HL-60/S4 (cell line): ENCODE measurements around the gene ETV1.

Source experiments
- in situ Hi-C: fragments of 300-500 bp; cut with MboI; formaldehyde crosslinking; loops from 2 replicates; pipeline ENCODE4 v1.14.3; 2022; ENCODE audit warnings: low sequenced_read_pairs

The ETV1 gene

GRCh38 chr7:13882051-13882450 is 107.4 kb downstream of the ETV1 start:
- in situ Hi-C loops: no loop called here

DNA sequence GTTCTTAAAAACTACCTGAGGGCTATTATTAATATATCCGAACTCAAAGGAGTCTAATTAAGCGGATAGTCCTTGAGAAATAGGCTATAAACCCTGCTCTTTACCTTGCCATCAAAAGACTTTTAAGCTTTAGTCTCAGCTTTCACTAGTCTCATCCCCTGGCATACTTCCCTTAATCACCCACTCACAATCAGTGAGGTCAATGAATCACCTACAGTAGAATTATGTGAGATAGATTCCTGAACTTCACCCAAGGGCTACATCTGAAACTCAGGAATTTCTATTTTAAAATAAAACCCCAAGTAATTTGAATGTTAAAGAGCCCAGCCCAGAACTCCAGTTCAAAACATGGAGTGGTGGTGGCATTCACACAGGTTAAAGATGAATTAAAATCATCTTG is 108.7 kb downstream of the ETV1 start:
- in situ Hi-C loops: no loop called here

GRCh38 chr7:13879994-13880686 is 109.3 kb downstream of the ETV1 start:
- in situ Hi-C loops: no loop called here

GRCh38 chr7:13879143-13879542 is 110.3 kb downstream of the ETV1 start:
- in situ Hi-C loops: no loop called here

DNA sequence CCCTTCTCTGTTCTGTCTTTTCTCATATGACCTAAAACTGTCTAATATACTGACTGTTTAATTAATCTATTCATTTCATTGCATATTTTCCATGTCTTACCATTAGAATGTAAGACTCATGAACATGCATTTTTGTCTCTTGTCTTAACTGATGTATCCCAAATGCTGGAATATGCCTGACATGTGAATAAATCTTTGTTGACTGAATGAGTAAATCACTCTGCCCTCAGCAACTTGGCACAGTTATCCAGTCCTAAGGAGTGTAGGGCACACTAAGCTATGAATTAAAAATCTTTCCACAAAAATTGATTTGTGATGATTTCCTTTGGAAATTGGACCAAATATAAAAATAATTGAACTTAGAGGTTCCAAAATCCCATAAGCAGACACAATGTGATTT is 111.3 kb downstream of the ETV1 start:
- in situ Hi-C loops: no loop called here

GRCh38 chr7:13875496-13876074 is 113.9 kb downstream of the ETV1 start:
- in situ Hi-C loops: no loop called here

DNA sequence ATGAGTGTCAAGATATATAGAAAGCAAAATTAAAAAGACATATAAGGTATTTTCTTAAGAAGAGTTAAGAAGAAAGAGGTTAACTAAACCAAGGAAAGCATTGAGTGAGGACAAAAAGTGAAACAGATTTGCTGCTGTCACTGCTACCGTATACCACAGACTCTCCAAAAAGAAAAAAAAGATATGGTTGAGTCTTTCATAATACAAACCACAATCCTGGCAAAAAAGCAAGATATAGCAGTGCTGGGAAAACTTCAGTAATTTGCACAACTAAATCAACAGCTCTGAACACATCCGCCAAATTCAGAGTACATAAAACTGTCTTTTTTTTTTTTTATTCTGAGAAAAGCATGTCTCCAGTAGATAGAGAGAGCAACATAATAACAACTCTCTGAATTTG is 114.7 kb downstream of the ETV1 start:
- in situ Hi-C loops: no loop called here

DNA sequence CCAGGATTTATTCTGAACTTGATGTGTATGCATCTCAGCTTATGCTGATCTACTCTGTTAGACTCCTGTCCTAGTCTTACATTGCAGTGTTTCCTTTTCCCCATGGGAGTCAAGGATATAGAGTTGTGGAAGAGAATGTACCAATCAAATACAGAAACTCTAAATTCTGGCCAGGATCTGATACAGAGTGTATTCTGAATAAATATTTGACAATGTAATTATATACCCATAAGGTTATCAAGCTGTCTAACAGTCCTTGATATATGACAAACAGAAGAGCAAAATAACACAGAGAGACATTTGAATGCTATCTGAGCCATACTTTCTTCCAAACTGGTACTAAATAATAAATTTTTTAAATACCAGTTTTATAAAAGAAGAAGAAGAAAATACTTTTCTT is 116.8 kb downstream of the ETV1 start:
- in situ Hi-C loops: no loop called here

GRCh38 chr7:13871008-13871407 is 118.5 kb downstream of the ETV1 start:
- in situ Hi-C loops: no loop called here

GRCh38 chr7:13860734-13861133 is 128.7 kb downstream of the ETV1 start:
- in situ Hi-C loops: no loop called here

GRCh38 chr7:13856012-13856411 is 133.5 kb downstream of the ETV1 start:
- in situ Hi-C loops: no loop called here

DNA sequence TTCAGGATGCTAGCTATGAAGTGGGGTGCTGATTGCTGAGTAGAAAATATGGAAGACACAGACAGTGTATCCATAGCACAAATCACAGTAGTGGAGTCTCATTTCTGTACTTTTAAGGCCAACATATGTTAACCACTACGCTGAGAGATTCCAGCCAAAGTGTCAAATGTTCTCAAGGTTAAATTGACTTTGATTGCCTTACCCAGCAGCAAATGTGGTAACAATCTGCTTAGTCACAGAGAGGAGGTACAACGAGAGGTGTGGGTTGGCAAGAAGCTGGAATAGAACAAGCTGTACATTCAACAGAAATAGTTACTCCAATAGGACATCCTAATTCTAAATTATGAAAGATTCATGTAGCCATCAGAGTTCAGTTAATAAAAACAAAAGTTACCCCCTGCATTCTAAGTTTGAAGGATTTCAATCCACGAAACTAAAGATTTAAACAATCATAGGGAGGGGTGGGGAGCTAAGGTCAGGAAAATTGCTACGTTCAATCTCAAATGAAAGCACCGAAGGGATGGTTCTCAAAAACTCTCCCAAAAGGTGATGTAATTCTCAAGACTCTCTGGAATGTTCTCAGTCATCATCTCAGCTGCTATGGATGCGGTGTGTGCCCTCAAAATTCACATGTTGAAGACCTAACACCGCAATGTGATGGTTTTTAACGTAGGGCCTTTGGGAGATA is 137.0 kb downstream of the ETV1 start:
- in situ Hi-C loops: no loop called here

DNA sequence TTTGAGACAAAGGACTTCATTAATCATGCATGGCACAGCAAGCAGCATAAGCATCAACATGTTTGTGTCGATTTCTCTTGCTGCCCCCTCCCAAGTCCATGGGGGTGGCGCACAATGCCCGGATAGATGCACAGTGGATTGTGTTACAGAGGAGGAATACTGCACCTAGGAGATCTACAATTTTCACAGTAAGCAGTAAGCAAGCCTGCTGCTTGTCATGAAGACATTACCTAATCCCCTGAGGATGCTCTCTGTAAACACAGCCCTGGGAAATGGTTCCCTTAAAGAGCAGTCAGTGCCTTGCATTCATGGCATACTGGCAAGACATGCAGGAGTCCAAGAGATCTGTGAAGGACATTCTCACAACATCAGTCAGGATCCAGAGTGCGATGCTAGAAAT is 137.7 kb downstream of the ETV1 start:
- in situ Hi-C loops: no loop called here

DNA sequence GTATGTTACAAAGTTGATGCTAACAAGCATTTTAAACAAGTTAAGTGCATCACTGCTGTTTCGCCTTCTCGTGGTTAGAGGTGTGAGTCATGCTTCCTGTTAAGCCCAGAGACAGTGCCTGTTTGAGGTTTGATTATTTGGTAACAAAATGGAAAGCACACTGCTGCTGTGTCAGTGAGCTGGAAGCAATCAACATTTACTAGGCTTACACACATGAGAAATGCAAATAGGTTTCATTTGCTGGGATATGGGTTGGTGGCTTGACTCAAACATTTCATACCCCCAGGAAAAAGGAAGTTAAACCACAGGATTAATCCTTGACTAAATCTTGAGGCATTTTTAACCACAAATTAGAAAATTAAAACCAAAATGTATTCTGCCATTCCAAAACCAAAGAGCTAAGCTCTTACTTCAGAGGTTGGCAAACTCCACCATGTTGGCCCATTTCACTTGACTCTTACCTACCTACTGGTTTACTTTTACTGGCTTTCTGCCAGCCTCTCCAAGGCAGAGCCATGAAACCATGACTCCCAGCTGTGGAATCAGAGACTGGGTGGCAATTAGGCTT is 139.2 kb downstream of the ETV1 start:
- in situ Hi-C loops: no loop called here

DNA sequence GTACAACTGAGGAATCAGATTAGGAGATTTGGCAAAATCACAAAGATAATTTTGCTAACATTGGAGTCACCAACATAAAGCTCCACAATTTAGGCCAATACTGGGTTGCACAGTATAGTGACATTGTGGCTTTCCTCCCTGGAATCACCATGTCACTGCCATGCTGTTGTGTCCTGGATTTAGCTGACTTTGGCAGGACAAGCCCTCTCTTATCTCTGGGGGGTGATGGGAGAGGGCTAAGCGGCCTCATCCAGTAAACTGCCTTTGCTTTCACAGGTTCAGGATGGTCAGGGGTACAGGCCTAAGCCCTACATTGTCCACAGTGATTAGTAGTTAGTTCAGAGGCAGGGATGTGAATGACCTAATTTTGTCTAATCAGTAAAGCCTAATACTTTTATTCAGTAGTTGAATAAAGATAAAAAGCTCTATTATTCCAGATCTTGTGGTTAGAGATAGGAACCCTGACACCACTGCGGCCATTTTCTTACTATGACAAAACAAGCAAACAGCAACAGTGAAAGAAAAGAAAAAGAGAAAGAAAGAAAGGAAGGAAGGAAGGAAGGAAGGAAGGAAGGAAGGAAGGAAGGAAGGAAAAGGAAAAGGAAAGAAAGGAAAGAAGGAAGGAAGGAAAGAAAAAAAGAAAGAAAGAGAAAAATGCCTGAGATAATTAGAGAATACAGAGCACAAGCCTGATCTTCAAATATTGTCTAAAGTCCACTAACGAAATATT is 140.1 kb downstream of the ETV1 start:
- in situ Hi-C loops: no loop called here

GRCh38 chr7:13848681-13849131 is 140.8 kb downstream of the ETV1 start:
- in situ Hi-C loops: no loop called here

DNA sequence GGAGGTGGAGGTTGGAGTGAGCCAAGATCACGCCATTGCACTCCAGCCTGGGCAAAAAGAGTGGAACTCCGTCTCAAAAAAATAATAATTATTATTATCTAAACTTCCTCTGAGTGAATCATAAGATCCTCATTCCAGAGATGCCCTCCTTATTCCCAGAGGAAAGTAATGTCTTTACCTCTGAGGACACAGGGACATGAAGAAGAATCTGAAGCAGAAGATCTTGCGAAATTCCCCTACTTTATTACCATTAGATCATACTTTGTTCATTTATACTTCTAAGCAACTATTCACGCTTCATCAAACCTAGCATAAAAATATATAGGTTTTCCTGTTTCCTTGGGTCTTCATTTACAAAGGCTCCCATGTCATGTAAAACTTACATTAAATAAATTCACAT is 143.1 kb downstream of the ETV1 start:
- in situ Hi-C loops: no loop called here

DNA sequence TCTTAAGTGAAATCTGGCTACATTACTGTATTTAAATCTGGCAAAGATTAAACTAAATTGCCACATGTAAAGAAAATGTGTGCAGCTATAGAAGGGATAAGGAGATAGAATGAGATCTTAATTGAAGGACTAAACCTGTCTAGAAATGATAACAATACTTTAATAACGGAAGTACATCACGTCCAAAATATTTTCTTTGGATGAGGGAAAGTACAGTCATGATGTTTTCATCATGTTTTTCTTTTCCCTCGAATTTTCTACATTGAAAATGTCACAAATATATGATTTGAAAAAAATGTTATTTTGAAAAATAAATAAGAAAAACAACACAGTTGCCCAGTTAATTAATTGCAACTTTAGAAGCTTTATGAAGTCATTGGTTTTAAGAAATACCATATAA is 143.9 kb downstream of the ETV1 start:
- in situ Hi-C loops: no loop called here

DNA sequence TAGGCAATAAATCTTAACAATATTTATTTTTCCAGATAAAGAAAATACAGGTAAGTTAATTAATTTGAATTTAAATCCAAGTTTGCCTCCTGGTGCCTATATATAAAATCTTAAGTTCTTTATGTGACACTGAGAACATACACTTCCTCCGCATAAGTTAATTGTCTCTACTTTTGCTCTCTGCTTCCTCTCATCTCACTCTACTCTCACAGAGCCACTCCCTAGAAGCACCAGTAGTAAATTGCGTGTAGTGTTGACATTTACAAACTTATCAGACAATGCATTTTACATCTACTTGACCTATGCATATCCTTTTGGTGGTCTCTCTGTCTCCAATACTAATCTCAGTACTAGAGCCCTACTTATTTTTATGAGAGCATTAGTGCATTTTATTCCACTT is 144.5 kb downstream of the ETV1 start:
- in situ Hi-C loops: no loop called here

GRCh38 chr7:13841284-13841683 is 148.2 kb downstream of the ETV1 start:
- in situ Hi-C loops: no loop called here
